ENCODE data around the gene TRAF3IP3.

DNA sequence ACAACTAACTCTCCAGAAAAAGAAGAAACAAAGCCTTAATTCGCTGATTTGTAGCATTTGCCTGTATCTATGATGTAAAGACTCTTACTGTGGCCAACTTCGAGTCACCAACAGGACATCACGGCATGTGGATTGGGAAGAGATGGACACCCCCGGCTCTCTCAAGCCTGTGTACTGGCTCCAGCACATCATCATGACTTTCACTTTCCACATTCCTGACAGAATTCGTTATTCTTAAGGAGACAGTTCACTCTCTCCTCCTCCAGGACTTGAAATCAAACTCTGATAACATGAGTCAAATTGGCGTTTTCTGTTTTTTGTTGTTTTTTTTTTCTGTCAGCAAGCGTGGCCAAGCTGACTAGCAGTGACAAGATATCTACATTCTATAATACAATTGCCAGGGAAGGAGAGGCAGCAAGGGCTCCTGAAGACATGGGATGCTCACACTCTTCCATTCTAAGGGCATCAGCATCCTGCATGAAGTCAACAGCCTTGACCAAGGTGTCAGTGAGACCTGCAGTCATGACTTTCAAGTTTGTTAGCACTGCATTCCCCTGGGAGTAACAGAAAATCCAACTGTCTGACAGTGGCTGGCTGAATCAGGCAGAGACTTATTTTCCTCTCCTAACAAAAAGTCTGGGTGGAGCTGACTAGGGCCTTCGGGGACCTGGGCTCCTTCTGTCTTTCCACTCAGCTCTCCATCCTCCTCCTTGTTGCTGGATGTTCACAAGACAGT lies 13.3 kb upstream of the TRAF3IP3 start:
- TF ChIP-seq, protein P1, sequence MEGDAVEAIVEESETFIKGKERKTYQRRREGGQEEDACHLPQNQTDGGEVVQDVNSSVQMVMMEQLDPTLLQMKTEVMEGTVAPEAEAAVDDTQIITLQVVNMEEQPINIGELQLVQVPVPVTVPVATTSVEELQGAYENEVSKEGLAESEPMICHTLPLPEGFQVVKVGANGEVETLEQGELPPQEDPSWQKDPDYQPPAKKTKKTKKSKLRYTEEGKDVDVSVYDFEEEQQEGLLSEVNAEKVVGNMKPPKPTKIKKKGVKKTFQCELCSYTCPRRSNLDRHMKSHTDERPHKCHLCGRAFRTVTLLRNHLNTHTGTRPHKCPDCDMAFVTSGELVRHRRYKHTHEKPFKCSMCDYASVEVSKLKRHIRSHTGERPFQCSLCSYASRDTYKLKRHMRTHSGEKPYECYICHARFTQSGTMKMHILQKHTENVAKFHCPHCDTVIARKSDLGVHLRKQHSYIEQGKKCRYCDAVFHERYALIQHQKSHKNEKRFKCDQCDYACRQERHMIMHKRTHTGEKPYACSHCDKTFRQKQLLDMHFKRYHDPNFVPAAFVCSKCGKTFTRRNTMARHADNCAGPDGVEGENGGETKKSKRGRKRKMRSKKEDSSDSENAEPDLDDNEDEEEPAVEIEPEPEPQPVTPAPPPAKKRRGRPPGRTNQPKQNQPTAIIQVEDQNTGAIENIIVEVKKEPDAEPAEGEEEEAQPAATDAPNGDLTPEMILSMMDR (IDR thresholded peaks at IDR 0.05; ENCODE audit: poor library complexity, severe bottlenecking) = no peak
- no peak for TF ChIP-seq POLR2AphosphoS5 (IDR thresholded peaks at IDR 0.05)
- TF ChIP-seq SMC3 (conservative IDR thresholded peaks at IDR 0.05; ENCODE audit: poor library complexity) = no peak

Data from neural cell (in vitro differentiated cells).